Vagina (tissue), 2 donors: Measurements from ENCODE around the gene SYNPO2L.

Source experiments
- CTCF ChIP-seq, 3 experiments: fragments of 450-650 bp in 2 of 3; fragments of 200-600 bp in 1 of 3; sonication (generic) in 1 of 3; IDR thresholded peaks; one replicate each; pipeline ENCODE4 v1.5.1; 2017 to 2019; ENCODE audit warnings: antibody characterized with exemption in 3 of 3, mild to moderate bottlenecking in 2 of 3, moderate library complexity in 2 of 3
- POLR2A ChIP-seq, 2 donors: fragments of 450-650 bp; IDR thresholded peaks; one replicate each; pipeline ENCODE4 v1.6.1; 2017; ENCODE audit warnings: antibody characterized with exemption in 2 of 2, mild to moderate bottlenecking in 2 of 2, moderate library complexity in 2 of 2
- POLR2AphosphoS5 ChIP-seq, 2 donors: sonication (generic); formaldehyde crosslinking; IDR thresholded peaks; one replicate each; pipeline ENCODE4 v1.9.0; 2017; ENCODE audit warnings: antibody characterized with exemption in 2 of 2, mild to moderate bottlenecking in 2 of 2, low read depth in 1 of 2; ENCODE audit not compliant: insufficient read depth in 1 of 2

GRCh38 chr10:73645251-73645650 lies 10.6 kb downstream of the SYNPO2L start:
- TF ChIP-seq CTCF (IDR thresholded peaks at IDR 0.05) (no peak), POLR2A (IDR thresholded peaks at IDR 0.05) (no peak), POLR2AphosphoS5 (IDR thresholded peaks at IDR 0.05; ENCODE audit: insufficient read depth in 1 of 2, low read depth in 1 of 2) (no peak)
